DND-41 (cell line): Measurements from ENCODE around the gene MAPK6.

Experiments
- ATAC-seq: fragments of 200-7000 bp; cut with Tn5 transposase; 3 replicates; pipeline ENCODE4 v1.9.1; 2021; ENCODE audit warnings: low read depth; ENCODE audit not compliant: insufficient read depth
- DNase-seq: peaks from one replicate; pipeline ENCODE4 v3.0.0-alpha.2; 2020
- H2AFZ ChIP-seq: 2 replicates; pipeline ENCODE4 v1.6.0; 2012; ENCODE audit warnings: low read depth, low read length
- H3K27ac ChIP-seq: 2 replicates; pipeline ENCODE4 v1.5.1; 2012; ENCODE audit warnings: low read length, inconsistent platforms
- H3K27me3 ChIP-seq: fragments of 200-600 bp; sonication (generic); 2 replicates; pipeline ENCODE4 v1.6.0; 2012; ENCODE audit warnings: low read length, mild to moderate bottlenecking, inconsistent platforms; ENCODE audit not compliant: insufficient read depth, poor library complexity
- H3K36me3 ChIP-seq: 2 replicates; pipeline ENCODE4 v1.5.1; 2012; ENCODE audit warnings: low read length, inconsistent platforms; ENCODE audit not compliant: insufficient read depth
- H3K4me1 ChIP-seq: 2 replicates; pipeline ENCODE4 v1.5.1; 2012; ENCODE audit warnings: mild to moderate bottlenecking, low read length; ENCODE audit not compliant: insufficient read depth
- H3K4me2 ChIP-seq: 2 replicates; pipeline ENCODE4 v1.6.0; 2012; ENCODE audit warnings: mild to moderate bottlenecking, moderate library complexity, low read length, inconsistent platforms; ENCODE audit not compliant: insufficient read depth
- H3K4me3 ChIP-seq, 2 experiments: fragments of 200-600 bp in 1 of 2; shearing (Covaris generic) in 1 of 2; 2 replicates each; pipeline ENCODE4 v1.5.1; 2012 to 2016; ENCODE audit warnings: inconsistent platforms in 2 of 2, low read length in 2 of 2, mild to moderate bottlenecking in 2 of 2, low read depth in 1 of 2, moderate library complexity in 1 of 2
- H3K79me2 ChIP-seq: 2 replicates; pipeline ENCODE4 v1.6.0; 2012; ENCODE audit warnings: low read length, inconsistent platforms; ENCODE audit not compliant: insufficient read depth
- H3K9ac ChIP-seq: 2 replicates; pipeline ENCODE4 v1.6.0; 2012; ENCODE audit warnings: low read depth, mild to moderate bottlenecking, inconsistent platforms, low read length, moderate library complexity
- H3K9me3 ChIP-seq: 2 replicates; pipeline ENCODE4 v1.5.1; 2012; ENCODE audit warnings: low read length, moderate library complexity, mild to moderate bottlenecking, inconsistent platforms; ENCODE audit not compliant: insufficient read depth, severe bottlenecking
- H4K20me1 ChIP-seq: 2 replicates; pipeline ENCODE4 v1.6.0; 2012; ENCODE audit warnings: low read length; ENCODE audit not compliant: insufficient read depth
- EZH2 ChIP-seq: IDR thresholded peaks from 3 replicates; pipeline ENCODE4 v1.6.1; 2012; ENCODE audit warnings: borderline replicate concordance, low read depth, mild to moderate bottlenecking, moderate library complexity, low read length, inconsistent platforms; ENCODE audit not compliant: severe bottlenecking
- TF ChIP-seq, protein P1 (sequence below): IDR thresholded peaks from 2 replicates; pipeline ENCODE4 v1.5.1; 2012; ENCODE audit warnings: borderline replicate concordance, low read length, moderate library complexity, mild to moderate bottlenecking; ENCODE audit not compliant: poor library complexity, severe bottlenecking; ENCODE audit errors: extremely low read depth

The MAPK6 gene

DNA sequence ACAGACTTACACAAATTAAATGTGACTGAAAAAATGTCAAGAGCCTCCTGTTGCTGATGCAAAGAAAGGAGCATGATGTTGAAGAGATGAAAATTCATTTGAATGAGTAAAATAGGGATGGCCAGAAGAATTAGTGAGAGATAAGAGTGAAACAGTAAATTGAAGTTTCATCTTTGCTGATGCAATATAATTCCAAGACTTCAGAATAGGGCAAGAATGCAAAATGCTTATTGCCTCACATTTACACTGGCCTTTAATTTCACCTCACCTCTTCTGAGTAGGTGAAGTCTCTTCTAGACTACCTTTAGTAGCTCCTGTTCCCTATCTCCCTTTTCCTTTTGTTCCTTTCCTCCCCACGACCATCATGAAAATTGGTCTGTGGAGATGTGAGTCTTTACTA is 15.3 kb upstream of the MAPK6 start:
- Histone ChIP-seq H2AFZ (no peak overlapping the region), H3K4me2 (no peak overlapping the region)

DNA sequence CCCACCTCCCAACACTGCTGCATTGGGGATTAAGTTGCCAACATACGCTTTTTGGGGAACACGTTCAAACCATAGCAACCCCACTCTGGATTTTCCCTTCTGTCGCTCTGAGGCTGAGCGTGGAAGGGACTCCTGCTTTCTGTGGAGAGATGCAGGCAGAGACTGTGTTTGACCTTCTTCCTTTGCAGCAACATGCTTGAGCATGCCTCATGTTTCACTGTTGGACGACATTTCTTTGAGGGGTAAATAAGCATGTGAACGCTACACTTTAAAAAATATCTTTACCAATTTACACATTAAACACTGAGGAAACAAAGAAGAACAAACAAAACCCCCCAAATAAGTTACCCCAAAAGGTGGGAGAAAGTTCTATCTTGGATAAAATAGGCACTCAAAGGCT is 14.2 kb upstream of the MAPK6 start:
- H2AFZ ChIP-seq = no peak overlapping the region
- no peaks in the 10 kb centered on the region for H3K9me3 ChIP-seq
- H3K27me3 ChIP-seq = no peaks in the 10 kb centered on the region
- no peaks in the 10 kb centered on the region for H3K4me1 ChIP-seq
- H3K9ac ChIP-seq = no peak overlapping the region
- H3K4me3 ChIP-seq = no peak overlapping the region
- ATAC-seq (no peak), DNase-seq (no peak)
- H3K27ac ChIP-seq = no peak overlapping the region
- TF ChIP-seq, protein P1, sequence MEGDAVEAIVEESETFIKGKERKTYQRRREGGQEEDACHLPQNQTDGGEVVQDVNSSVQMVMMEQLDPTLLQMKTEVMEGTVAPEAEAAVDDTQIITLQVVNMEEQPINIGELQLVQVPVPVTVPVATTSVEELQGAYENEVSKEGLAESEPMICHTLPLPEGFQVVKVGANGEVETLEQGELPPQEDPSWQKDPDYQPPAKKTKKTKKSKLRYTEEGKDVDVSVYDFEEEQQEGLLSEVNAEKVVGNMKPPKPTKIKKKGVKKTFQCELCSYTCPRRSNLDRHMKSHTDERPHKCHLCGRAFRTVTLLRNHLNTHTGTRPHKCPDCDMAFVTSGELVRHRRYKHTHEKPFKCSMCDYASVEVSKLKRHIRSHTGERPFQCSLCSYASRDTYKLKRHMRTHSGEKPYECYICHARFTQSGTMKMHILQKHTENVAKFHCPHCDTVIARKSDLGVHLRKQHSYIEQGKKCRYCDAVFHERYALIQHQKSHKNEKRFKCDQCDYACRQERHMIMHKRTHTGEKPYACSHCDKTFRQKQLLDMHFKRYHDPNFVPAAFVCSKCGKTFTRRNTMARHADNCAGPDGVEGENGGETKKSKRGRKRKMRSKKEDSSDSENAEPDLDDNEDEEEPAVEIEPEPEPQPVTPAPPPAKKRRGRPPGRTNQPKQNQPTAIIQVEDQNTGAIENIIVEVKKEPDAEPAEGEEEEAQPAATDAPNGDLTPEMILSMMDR = no peak
- no peak for TF ChIP-seq EZH2
- no peaks in the 10 kb centered on the region for H3K79me2 ChIP-seq
- H3K36me3 ChIP-seq = no peaks in the 10 kb centered on the region
- H4K20me1 ChIP-seq = no peaks in the 10 kb centered on the region
- no peak overlapping the region for H3K4me2 ChIP-seq

More for the DNA sequence above, 15.3 kb upstream of the MAPK6 start:
- no peaks in the 10 kb centered on the region for H3K27me3 ChIP-seq
- no peaks in the 10 kb centered on the region for H3K79me2 ChIP-seq
- H3K4me3 ChIP-seq = no peak overlapping the region
- no peaks in the 10 kb centered on the region for H3K4me1 ChIP-seq
- TF ChIP-seq, protein P1 = no peak
- no peak for TF ChIP-seq EZH2
- no peaks in the 10 kb centered on the region for H3K36me3 ChIP-seq
- H3K9ac ChIP-seq = no peak overlapping the region
- ATAC-seq = no peak
- DNase-seq = no peak
- H3K27ac ChIP-seq = no peak overlapping the region
- no peaks in the 10 kb centered on the region for H3K9me3 ChIP-seq
- H4K20me1 ChIP-seq = no peaks in the 10 kb centered on the region

DNA sequence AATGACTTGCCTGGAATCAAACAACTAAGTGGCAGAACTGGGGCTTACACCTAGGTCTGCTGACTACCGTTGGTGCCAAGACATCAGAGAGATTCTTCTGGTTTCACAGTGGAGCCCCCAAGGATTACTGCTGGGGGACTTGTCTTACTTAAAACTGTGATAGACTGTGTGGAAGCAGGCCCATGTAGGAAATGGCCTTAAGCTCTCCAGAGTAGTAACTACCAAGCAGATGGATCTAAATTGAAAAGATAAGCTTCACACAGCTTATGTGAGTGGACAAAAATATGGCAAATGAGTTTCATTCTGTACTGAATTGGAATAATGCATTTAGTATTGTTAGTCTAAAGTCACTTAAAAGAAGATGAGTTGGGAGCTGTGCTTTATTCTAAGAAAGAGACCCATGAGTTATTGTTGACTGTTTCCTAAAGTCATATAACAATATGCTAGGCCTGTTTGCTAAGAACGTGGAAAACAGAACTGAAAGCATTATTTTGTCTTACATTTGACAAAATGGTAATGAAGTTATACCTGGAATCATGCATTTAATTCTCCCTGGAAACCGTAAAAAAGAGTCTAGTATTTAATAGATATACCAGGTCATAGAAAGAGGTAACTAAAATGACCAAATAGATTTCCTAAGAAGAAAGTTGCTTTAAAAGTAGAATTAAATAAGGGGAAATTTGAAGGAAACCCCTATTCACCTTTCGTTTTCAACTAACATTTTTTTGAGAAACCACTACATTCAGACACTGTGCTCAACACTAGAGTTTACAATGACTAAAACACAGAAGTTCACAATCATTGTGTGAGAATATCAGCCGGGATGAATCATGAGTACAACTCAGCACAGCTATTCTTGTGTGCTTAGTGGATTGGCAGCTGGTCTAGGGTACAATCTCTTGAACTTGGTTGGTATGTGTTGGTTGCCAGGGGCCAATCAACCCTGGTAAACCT is 13.0 kb upstream of the MAPK6 start:
- Histone ChIP-seq H3K4me3 (no peak overlapping the region), H3K27ac (no peak overlapping the region), H3K79me2 (no peaks in the 10 kb centered on the region), H3K27me3 (no peaks in the 10 kb centered on the region), H3K9me3 (no peaks in the 10 kb centered on the region), H3K36me3 (no peaks in the 10 kb centered on the region), H3K4me1 (no peaks in the 10 kb centered on the region), H2AFZ (no peak overlapping the region), H4K20me1 (no peaks in the 10 kb centered on the region), H3K4me2 (no peak overlapping the region), H3K9ac (no peak overlapping the region)
- ATAC-seq (no peak), DNase-seq (no peak)
- TF ChIP-seq EZH2 = no peak
- TF ChIP-seq, protein P1 = no peak
